ENCODE data around the gene SIRPB2. TPM values are rescaled to one million over a fixed set of nuclear protein-coding genes. Genes with fewer than 3 reads are reported as not detected.

Gene SIRPB2
- total RNA-seq, 2 experiments from 2014 or later, result not detected

- H3K4me3 ChIP-seq (ENCODE audit: low read depth, low read length, poor library complexity, severe bottlenecking), result peak within 1 kb of the TSS; percentile 85
- peak; percentile 96 for DNase-seq (ENCODE audit: low spot score)
- no peaks in the 10 kb centered on the region for H3K9me3 ChIP-seq (ENCODE audit: low read length)
- intact Hi-C loops (cut with micrococcal nuclease; ENCODE audit: unreplicated experiment), result loop anchor here (1.0 kb wide), 2 partner anchors 68 to 348 kb away; partner anchors contain the start of gene PSMF1
- POLR2A ChIA-PET, result interaction anchor here (1.1 to 1.2 kb wide), 2 partner anchors 28 to 34 kb away, joined by 3 read pairs; no protein-coding TSS in a partner anchor
- peaks cover 28% of the 10 kb centered on the region; the same call in 1 of the 2 replicates for H3K36me3 ChIP-seq (ENCODE audit: insufficient read depth, low read length)
- peak within 1 kb of the TSS; percentile 46 for H3K27ac ChIP-seq (ENCODE audit: low read depth, low read length, poor library complexity, severe bottlenecking)
- peak within 1 kb of the TSS; percentile 98 for H3K4me2 ChIP-seq (ENCODE audit: low read length)
- BruUV-seq (replicated peaks), result no TSS peak
- peaks cover 33% of the 10 kb centered on the region for H3K79me2 ChIP-seq (ENCODE audit: insufficient read depth, low read depth, low read length)
- TF ChIP-seq CTCF (conservative IDR thresholded peaks at IDR 0.05; ENCODE audit: low read length) (peak; percentile 85), EZH2phosphoT487 (IDR thresholded peaks at IDR 0.05; ENCODE audit: borderline replicate concordance, low read depth, low read length) (no peak)
- H4K20me1 ChIP-seq (ENCODE audit: insufficient read depth, low read length), result peaks cover 16% of the 10 kb centered on the region
- CTCF ChIA-PET (ENCODE audit: unreplicated experiment), result interaction anchor here (1.2 kb wide), 1 partner anchor 37 kb away, joined by 6 read pairs; no protein-coding TSS in a partner anchor
- peak within 1 kb of the TSS; percentile 56; the same call in 1 of the 2 replicates for H2AFZ ChIP-seq (ENCODE audit: low read length)
- peaks cover 35% of the 10 kb centered on the region for H3K4me1 ChIP-seq (ENCODE audit: insufficient read depth, low read length, poor library complexity, severe bottlenecking)
- H3K9me2 ChIP-seq (ENCODE audit: insufficient read depth, low read length), result no peaks in the 10 kb centered on the region
Measured at GRCh38 chr20:1466211-1467081, 24.8 kb downstream of the SIRPB2 start, which contains the start of gene NSFL1C. NSFL1C (minus strand) TSS chr20:1466849; CDS start chr20:1466824, 25 bp downstream.

GRCh38 chr20:1465470-1466210 lies 25.6 kb downstream of the SIRPB2 start:
- Histone ChIP-seq H3K36me3 (ENCODE audit: insufficient read depth, low read length) (peaks cover 36% of the 10 kb centered on the region), H3K9me3 (ENCODE audit: low read length) (no peaks in the 10 kb centered on the region), H3K9me2 (ENCODE audit: insufficient read depth, low read length) (no peaks in the 10 kb centered on the region), H3K4me3 (ENCODE audit: low read depth, low read length, poor library complexity, severe bottlenecking) (peak overlapping the region; percentile 85), H3K79me2 (ENCODE audit: insufficient read depth, low read depth, low read length) (peaks cover 33% of the 10 kb centered on the region), H3K4me1 (ENCODE audit: insufficient read depth, low read length, poor library complexity, severe bottlenecking) (peaks cover 35% of the 10 kb centered on the region), H3K4me2 (ENCODE audit: low read length) (peak overlapping the region; percentile 98), H3K27ac (ENCODE audit: low read depth, low read length, poor library complexity, severe bottlenecking) (peak overlapping the region; percentile 46), H4K20me1 (ENCODE audit: insufficient read depth, low read length) (peaks cover 16% of the 10 kb centered on the region), H2AFZ (ENCODE audit: low read length) (peak overlapping the region; percentile 54; the same call in 1 of the 2 replicates)
- CTCF ChIA-PET (ENCODE audit: unreplicated experiment), result interaction anchor here (1.2 kb wide), 1 partner anchor 38 kb away, joined by 6 read pairs; no protein-coding TSS in a partner anchor
- POLR2A ChIA-PET, result interaction anchor here (1.1 to 1.2 kb wide), 2 partner anchors 27 to 33 kb away, joined by 3 read pairs; no protein-coding TSS in a partner anchor
- BruUV-seq (replicated peaks), result TSS peak; percentile 48
- DNase-seq (ENCODE audit: low spot score), result no peak
- intact Hi-C loops (cut with micrococcal nuclease; ENCODE audit: unreplicated experiment), result loop anchor here (1.0 kb wide), 2 partner anchors 67 to 347 kb away; partner anchors contain the start of gene PSMF1
- no peak for TF ChIP-seq CTCF (conservative IDR thresholded peaks at IDR 0.05; ENCODE audit: low read length)
- TF ChIP-seq EZH2phosphoT487 (IDR thresholded peaks at IDR 0.05; ENCODE audit: borderline replicate concordance, low read depth, low read length), result no peak

All from OCI-LY7 (cell line).